WTC11 (cell line): Measurements from ENCODE around the gene ID3. TPM values are rescaled to one million over a fixed set of nuclear protein-coding genes. Genes with fewer than 3 reads are reported as not detected.

ENCODE experiments used
- ATAC-seq: fragments of 200-7000 bp; cut with Tn5 transposase; 2 replicates; pipeline ENCODE4 v1.10.0; 2021; ENCODE audit warnings: mild to moderate bottlenecking, moderate library complexity
- CTCF ChIA-PET: fragments of 300-600 bp; sonication (Branson Sonifier 250); formaldehyde crosslinking; loops from one replicate; lab custom pipeline; 2021; ENCODE audit warnings: antibody characterized with exemption; lab: Charles Lee
- POLR2A ChIA-PET: fragments of 350-600 bp; sonication (Branson Sonifier 250); formaldehyde crosslinking; loops from one replicate; lab custom pipeline; 2021; ENCODE audit warnings: antibody characterized with exemption; lab: Charles Lee
- DNase-seq: peaks from one replicate; pipeline ENCODE4 v3.0.0; 2021; ENCODE audit warnings: low spot score
- H3K27ac Mint-ChIP-seq: 2 replicates; pipeline ENCODE4 v1.8.0; 2021; ENCODE audit warnings: mixed read lengths
- H3K27me3 Mint-ChIP-seq: 2 replicates; pipeline ENCODE4 v1.8.0; 2021; ENCODE audit warnings: low read depth, mild to moderate bottlenecking, moderate library complexity, mixed read lengths
- H3K36me3 Mint-ChIP-seq: 2 replicates; pipeline ENCODE4 v1.8.0; 2021; ENCODE audit warnings: mixed read lengths
- H3K4me1 Mint-ChIP-seq: 2 replicates; pipeline ENCODE4 v1.8.0; 2022; ENCODE audit warnings: mixed read lengths
- H3K4me3 Mint-ChIP-seq: 2 replicates; pipeline ENCODE4 v1.8.0; 2021; ENCODE audit warnings: mild to moderate bottlenecking, moderate library complexity, mixed read lengths
- H3K9me3 Mint-ChIP-seq: 2 replicates; pipeline ENCODE4 v1.8.0; 2021; ENCODE audit warnings: mixed read lengths
- CBFB ChIP-seq: sonication (generic); formaldehyde crosslinking; IDR thresholded peaks from 2 replicates; pipeline ENCODE4 v1.8.1; 2022; ENCODE audit warnings: mild to moderate bottlenecking, low read depth, missing genetic modification reagents
- CREB1 ChIP-seq: sonication (generic); formaldehyde crosslinking; IDR thresholded peaks from 2 replicates; pipeline ENCODE4 v1.8.0; 2023; ENCODE audit warnings: mild to moderate bottlenecking, missing genetic modification reagents
- E2F4 ChIP-seq: sonication (generic); formaldehyde crosslinking; IDR thresholded peaks from 2 replicates; pipeline ENCODE4 v1.8.1; 2022; ENCODE audit warnings: low read depth, mild to moderate bottlenecking, moderate library complexity, missing genetic modification reagents, borderline replicate concordance
- ELF4 ChIP-seq: sonication (generic); formaldehyde crosslinking; IDR thresholded peaks from 2 replicates; pipeline ENCODE4 v1.8.1; 2022; ENCODE audit warnings: low read depth, mild to moderate bottlenecking, moderate library complexity, missing genetic modification reagents
- FOXJ3 ChIP-seq: sonication (generic); formaldehyde crosslinking; IDR thresholded peaks from 2 replicates; pipeline ENCODE4 v1.9.0; 2021; ENCODE audit warnings: missing genetic modification reagents, mild to moderate bottlenecking, borderline replicate concordance
- FOXP1 ChIP-seq: sonication (generic); formaldehyde crosslinking; IDR thresholded peaks from 2 replicates; pipeline ENCODE4 v1.8.0; 2022; ENCODE audit warnings: missing genetic modification reagents, mild to moderate bottlenecking, moderate library complexity, borderline replicate concordance
- IRF2 ChIP-seq: sonication (generic); formaldehyde crosslinking; IDR thresholded peaks from 2 replicates; pipeline ENCODE4 v1.8.0; 2022; ENCODE audit warnings: low read depth, missing genetic modification reagents, borderline replicate concordance
- JAZF1 ChIP-seq: fragments of 250-450 bp; sonication (Bioruptor Pico); IDR thresholded peaks from 2 replicates; pipeline ENCODE4 v1.9.0; 2021; ENCODE audit warnings: moderate library complexity, mild to moderate bottlenecking, inconsistent platforms
- JUN ChIP-seq: sonication (generic); formaldehyde crosslinking; IDR thresholded peaks from 2 replicates; pipeline ENCODE4 v1.8.0; 2023; ENCODE audit warnings: mild to moderate bottlenecking, missing genetic modification reagents
- KAT7 ChIP-seq: sonication (generic); formaldehyde crosslinking; IDR thresholded peaks from 2 replicates; pipeline ENCODE4 v1.8.1; 2023; ENCODE audit warnings: missing genetic modification reagents, mild to moderate bottlenecking, borderline replicate concordance
- MXD4 ChIP-seq: fragments of 250-450 bp; sonication (Bioruptor Pico); IDR thresholded peaks from 2 replicates; pipeline ENCODE4 v1.8.0; 2021; ENCODE audit warnings: mild to moderate bottlenecking, moderate library complexity, borderline replicate concordance
- NFATC4 ChIP-seq: fragments of 250-450 bp; sonication (Bioruptor Pico); IDR thresholded peaks from 2 replicates; pipeline ENCODE4 v1.9.0; 2021; ENCODE audit warnings: mild to moderate bottlenecking
- NFYB ChIP-seq: sonication (generic); formaldehyde crosslinking; conservative IDR thresholded peaks from 2 replicates; pipeline ENCODE4 v1.8.0; 2022; ENCODE audit warnings: low read depth, missing genetic modification reagents
- PRDM15 ChIP-seq: sonication (generic); formaldehyde crosslinking; IDR thresholded peaks from 2 replicates; pipeline ENCODE4 v1.8.0; 2022; ENCODE audit warnings: missing genetic modification reagents
- SOX15 ChIP-seq: fragments of 250-450 bp; sonication (Bioruptor Pico); IDR thresholded peaks from 2 replicates; pipeline ENCODE4 v1.9.0; 2021; ENCODE audit warnings: mild to moderate bottlenecking
- TP53 ChIP-seq: sonication (generic); formaldehyde crosslinking; IDR thresholded peaks from 2 replicates; pipeline ENCODE4 v1.8.1; 2023; ENCODE audit warnings: mild to moderate bottlenecking, missing genetic modification reagents
- ZBTB21 ChIP-seq: sonication (generic); formaldehyde crosslinking; IDR thresholded peaks from 2 replicates; pipeline ENCODE4 v1.8.1; 2023; ENCODE audit warnings: mild to moderate bottlenecking, missing genetic modification reagents, borderline replicate concordance
- ZMAT4 ChIP-seq: fragments of 250-450 bp; sonication (Bioruptor Pico); IDR thresholded peaks from 2 replicates; pipeline ENCODE4 v1.9.0; 2021; ENCODE audit warnings: mild to moderate bottlenecking
- ZNF121 ChIP-seq: sonication (generic); formaldehyde crosslinking; IDR thresholded peaks from 2 replicates; pipeline ENCODE4 v1.8.0; 2023; ENCODE audit warnings: missing genetic modification reagents
- ZSCAN18 ChIP-seq: fragments of 250-450 bp; sonication (Bioruptor Pico); IDR thresholded peaks from 2 replicates; pipeline ENCODE4 v2.1.2; 2022; ENCODE audit warnings: mild to moderate bottlenecking, moderate library complexity
- total RNA-seq: library from RNA; stranded (reverse); gene quantifications from 3 replicates; pipeline ENCODE4 v1.2.3, GENCODE V29; 2021
- TF ChIP-seq, protein P1 (sequence below): sonication (generic); formaldehyde crosslinking; IDR thresholded peaks from 2 replicates; pipeline ENCODE4 v1.8.0; 2023; ENCODE audit warnings: mild to moderate bottlenecking, missing genetic modification reagents
- TF ChIP-seq, protein P2 (sequence below): sonication (generic); formaldehyde crosslinking; IDR thresholded peaks from 2 replicates; pipeline ENCODE4 v1.8.0; 2022; ENCODE audit warnings: mild to moderate bottlenecking, missing genetic modification reagents
- TF ChIP-seq, protein P3 (sequence below): sonication (generic); formaldehyde crosslinking; IDR thresholded peaks from 2 replicates; pipeline ENCODE4 v1.8.0; 2022; ENCODE audit warnings: mild to moderate bottlenecking, missing genetic modification reagents
- TF ChIP-seq, protein P4 (sequence below): fragments of 250-450 bp; sonication (Bioruptor Pico); IDR thresholded peaks from 2 replicates; pipeline ENCODE4 v1.9.0; 2021; ENCODE audit warnings: moderate library complexity, mild to moderate bottlenecking, inconsistent platforms, borderline replicate concordance

ID3 gene
- total RNA-seq, 1 experiment from 2014 or later: 168 TPM

GRCh38 chr1:23564529-23565122 is 5.3 kb upstream of the ID3 start (continued):
- TF ChIP-seq PRDM15 (no peak), KAT7 (CRISPR knock-in tag) (no peak), IRF2 (CRISPR knock-in tag) (no peak), ZMAT4 (CRISPR knock-in tag) (no peak), TP53 (CRISPR knock-in tag) (no peak), ZSCAN18 (CRISPR knock-in tag) (no peak), FOXJ3 (CRISPR knock-in tag) (no peak), ZBTB21 (CRISPR knock-in tag) (no peak), JAZF1 (no peak), ELF4 (CRISPR knock-in tag) (no peak), SOX15 (CRISPR knock-in tag) (no peak)
- TF ChIP-seq, protein P1, sequence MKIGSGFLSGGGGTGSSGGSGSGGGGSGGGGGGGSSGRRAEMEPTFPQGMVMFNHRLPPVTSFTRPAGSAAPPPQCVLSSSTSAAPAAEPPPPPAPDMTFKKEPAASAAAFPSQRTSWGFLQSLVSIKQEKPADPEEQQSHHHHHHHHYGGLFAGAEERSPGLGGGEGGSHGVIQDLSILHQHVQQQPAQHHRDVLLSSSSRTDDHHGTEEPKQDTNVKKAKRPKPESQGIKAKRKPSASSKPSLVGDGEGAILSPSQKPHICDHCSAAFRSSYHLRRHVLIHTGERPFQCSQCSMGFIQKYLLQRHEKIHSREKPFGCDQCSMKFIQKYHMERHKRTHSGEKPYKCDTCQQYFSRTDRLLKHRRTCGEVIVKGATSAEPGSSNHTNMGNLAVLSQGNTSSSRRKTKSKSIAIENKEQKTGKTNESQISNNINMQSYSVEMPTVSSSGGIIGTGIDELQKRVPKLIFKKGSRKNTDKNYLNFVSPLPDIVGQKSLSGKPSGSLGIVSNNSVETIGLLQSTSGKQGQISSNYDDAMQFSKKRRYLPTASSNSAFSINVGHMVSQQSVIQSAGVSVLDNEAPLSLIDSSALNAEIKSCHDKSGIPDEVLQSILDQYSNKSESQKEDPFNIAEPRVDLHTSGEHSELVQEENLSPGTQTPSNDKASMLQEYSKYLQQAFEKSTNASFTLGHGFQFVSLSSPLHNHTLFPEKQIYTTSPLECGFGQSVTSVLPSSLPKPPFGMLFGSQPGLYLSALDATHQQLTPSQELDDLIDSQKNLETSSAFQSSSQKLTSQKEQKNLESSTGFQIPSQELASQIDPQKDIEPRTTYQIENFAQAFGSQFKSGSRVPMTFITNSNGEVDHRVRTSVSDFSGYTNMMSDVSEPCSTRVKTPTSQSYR (CRISPR knock-in tag): no peak

DNA sequence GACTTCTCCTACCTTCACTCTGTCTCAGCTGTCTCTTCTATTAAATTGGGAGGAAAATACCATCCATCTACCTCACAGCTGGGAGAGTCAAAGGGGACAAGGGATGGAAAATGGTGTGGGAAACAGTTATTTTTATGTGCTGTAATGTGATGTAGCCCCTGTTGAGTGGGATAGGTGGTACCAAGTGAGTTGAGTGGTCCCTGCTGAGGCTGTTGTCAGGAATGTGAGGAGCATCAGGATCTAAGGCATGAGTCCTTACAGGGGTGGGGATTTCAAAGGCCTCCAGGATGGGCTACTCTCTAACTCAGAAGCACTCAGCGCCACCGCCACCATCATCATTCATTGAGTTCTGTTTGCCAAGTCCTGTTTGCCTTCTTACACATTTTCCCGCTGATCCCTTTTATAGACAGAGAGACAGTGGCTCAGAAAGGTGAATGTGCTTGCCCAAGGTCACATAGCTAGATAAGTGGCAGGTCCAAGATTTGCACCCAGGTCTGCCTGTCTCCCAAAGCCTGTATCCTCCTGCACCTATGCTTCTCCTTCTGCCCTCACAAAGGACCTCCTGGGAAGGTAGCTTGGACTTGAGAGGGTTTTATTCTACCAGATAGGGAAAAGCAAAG is 4.6 kb upstream of the ID3 start:
- Mint-ChIP-seq H3K27me3 (peaks cover 2% of the 10 kb centered on the region; the same call in 1 of the 2 replicates), H3K4me3 (no peak overlapping the region), H3K27ac (peak overlapping the region; percentile 94), H3K9me3 (no peaks in the 10 kb centered on the region), H3K36me3 (no peaks in the 10 kb centered on the region), H3K4me1 (peaks cover 76% of the 10 kb centered on the region)
- ChIA-PET POLR2A (interaction anchor here (0.8 to 1.4 kb wide), 2 partner anchors 8 to 35 kb away, joined by 3 to 8 read pairs; no protein-coding TSS in a partner anchor), CTCF (interaction anchor here (0.6 to 4.9 kb wide), 8 partner anchors 8 to 102 kb away, joined by 3 to 51 read pairs (median 14); no protein-coding TSS in a partner anchor)
- no peak for ATAC-seq
- no peak for TF ChIP-seq ZNF121 (CRISPR knock-in tag)
- TF ChIP-seq, protein P2, sequence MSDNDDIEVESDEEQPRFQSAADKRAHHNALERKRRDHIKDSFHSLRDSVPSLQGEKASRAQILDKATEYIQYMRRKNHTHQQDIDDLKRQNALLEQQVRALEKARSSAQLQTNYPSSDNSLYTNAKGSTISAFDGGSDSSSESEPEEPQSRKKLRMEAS: no peak
- TF ChIP-seq NFATC4 (CRISPR knock-in tag): no peak
- TF ChIP-seq, protein P3, sequence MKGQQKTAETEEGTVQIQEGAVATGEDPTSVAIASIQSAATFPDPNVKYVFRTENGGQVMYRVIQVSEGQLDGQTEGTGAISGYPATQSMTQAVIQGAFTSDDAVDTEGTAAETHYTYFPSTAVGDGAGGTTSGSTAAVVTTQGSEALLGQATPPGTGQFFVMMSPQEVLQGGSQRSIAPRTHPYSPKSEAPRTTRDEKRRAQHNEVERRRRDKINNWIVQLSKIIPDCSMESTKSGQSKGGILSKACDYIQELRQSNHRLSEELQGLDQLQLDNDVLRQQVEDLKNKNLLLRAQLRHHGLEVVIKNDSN (CRISPR knock-in tag): no peak
- TF ChIP-seq CBFB: no peak
- no peak for TF ChIP-seq JUN (CRISPR knock-in tag)
- no peak for TF ChIP-seq NFYB
- no peak for TF ChIP-seq MXD4 (CRISPR knock-in tag)
- no peak for TF ChIP-seq E2F4
- TF ChIP-seq FOXP1 (CRISPR knock-in tag): no peak
- TF ChIP-seq, protein P4, sequence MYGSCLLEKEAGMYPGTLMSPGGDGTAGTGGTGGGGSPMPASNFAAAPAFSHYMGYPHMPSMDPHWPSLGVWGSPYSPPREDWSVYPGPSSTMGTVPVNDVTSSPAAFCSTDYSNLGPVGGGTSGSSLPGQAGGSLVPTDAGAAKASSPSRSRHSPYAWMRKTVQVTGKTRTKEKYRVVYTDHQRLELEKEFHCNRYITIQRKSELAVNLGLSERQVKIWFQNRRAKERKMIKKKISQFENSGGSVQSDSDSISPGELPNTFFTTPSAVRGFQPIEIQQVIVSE (CRISPR knock-in tag): no peak
- no peak for TF ChIP-seq CREB1
- no peak for DNase-seq
